HUES6 (cell line): Measurements from ENCODE around the gene SLC17A1.

Source experiments
- H3K27ac ChIP-seq: 2 replicates; pipeline ENCODE4 v1.7.0; 2013; ENCODE audit warnings: low read depth, mild to moderate bottlenecking, low read length, inconsistent platforms
- H3K27me3 ChIP-seq: 2 replicates; pipeline ENCODE4 v1.6.1; 2013; ENCODE audit warnings: low read length; ENCODE audit not compliant: control insufficient read depth, insufficient read depth
- H3K36me3 ChIP-seq: 2 replicates; pipeline ENCODE4 v1.6.1; 2013; ENCODE audit warnings: low read length; ENCODE audit not compliant: control insufficient read depth, insufficient read depth
- H3K4me1 ChIP-seq: 2 replicates; pipeline ENCODE4 v1.6.1; 2013; ENCODE audit warnings: low read length; ENCODE audit not compliant: control insufficient read depth, insufficient read depth
- H3K4me3 ChIP-seq: 2 replicates; pipeline ENCODE4 v1.5.1; 2013; ENCODE audit warnings: low read depth, low read length
- H3K9ac ChIP-seq: one replicate; pipeline ENCODE4 v1.6.1; 2013; ENCODE audit warnings: mild to moderate bottlenecking, low read length
- H3K9me3 ChIP-seq: 2 replicates; pipeline ENCODE4 v1.6.1; 2013; ENCODE audit warnings: low read depth, low read length; ENCODE audit not compliant: control insufficient read depth, insufficient read depth

Gene SLC17A1

DNA sequence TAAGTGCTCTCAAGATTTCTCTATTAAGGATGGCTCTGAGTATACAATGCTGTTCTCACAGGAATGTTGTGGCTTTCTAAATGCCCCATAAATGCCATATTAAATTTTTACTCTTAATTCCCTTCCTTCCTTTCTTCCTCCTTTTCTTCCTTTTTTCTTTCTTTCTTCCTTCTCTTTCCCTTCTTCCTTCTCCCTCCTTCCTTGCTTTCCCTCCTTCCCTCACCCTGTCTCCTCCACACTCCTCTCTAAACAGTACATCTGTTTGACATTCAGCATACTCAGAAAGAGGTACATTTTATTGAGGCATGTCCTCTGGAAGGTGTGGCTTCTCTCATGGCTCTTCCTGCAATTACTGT, 433 bp upstream of the SLC17A1 start:
- Histone ChIP-seq H3K4me1 (no peaks in the 10 kb centered on the region), H3K4me3 (no peak overlapping the region), H3K27ac (no peak overlapping the region), H3K27me3 (no peaks in the 10 kb centered on the region), H3K9me3 (no peaks in the 10 kb centered on the region), H3K9ac (no peak overlapping the region), H3K36me3 (no peaks in the 10 kb centered on the region)

DNA sequence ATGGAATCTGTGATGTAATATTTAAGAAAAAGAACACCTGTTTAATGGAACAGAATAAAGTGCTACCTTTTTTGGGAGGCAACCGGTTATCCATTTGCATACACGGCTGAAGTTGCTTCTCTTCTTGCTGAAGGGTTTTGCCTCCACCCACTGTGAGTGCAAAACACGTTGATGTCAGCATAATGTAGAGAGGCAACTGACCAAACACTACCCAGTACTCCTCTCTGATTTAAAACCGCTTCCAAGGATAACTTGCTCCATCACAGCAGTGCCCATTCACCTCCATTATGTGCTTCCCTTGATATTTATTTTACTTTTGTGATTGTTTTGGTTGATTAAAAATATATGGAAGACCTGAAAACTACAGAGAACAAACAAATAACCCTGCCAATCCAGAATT, 1.4 kb downstream of the SLC17A1 start:
- Histone ChIP-seq H3K27me3 (no peaks in the 10 kb centered on the region), H3K4me3 (no peak overlapping the region), H3K9ac (no peak overlapping the region), H3K9me3 (no peaks in the 10 kb centered on the region), H3K36me3 (no peaks in the 10 kb centered on the region), H3K27ac (no peak overlapping the region), H3K4me1 (no peaks in the 10 kb centered on the region)

DNA sequence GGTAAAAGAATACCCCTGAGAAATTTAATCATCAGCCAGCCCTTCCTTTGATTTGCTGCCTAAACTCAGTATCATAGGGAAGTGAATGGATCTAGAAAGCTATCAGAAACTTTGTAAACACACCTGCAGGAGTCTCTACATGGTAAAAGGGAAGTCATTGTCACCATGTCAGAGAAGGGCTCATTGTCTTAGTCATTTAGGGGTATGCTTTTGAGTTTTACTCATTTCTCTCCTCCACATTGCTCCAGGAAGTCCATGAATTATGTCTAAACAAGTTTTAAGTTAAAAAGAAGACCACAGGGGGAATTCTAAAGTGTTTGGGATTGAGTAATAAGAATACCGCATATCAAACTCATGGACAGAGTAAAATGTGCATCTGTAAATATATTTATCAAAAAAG, 2.5 kb downstream of the SLC17A1 start:
- H3K27me3 ChIP-seq: no peaks in the 10 kb centered on the region
- no peaks in the 10 kb centered on the region for H3K9me3 ChIP-seq
- H3K4me3 ChIP-seq: no peak overlapping the region
- no peaks in the 10 kb centered on the region for H3K4me1 ChIP-seq
- H3K9ac ChIP-seq: no peak overlapping the region
- no peak overlapping the region for H3K27ac ChIP-seq
- H3K36me3 ChIP-seq: no peaks in the 10 kb centered on the region

DNA sequence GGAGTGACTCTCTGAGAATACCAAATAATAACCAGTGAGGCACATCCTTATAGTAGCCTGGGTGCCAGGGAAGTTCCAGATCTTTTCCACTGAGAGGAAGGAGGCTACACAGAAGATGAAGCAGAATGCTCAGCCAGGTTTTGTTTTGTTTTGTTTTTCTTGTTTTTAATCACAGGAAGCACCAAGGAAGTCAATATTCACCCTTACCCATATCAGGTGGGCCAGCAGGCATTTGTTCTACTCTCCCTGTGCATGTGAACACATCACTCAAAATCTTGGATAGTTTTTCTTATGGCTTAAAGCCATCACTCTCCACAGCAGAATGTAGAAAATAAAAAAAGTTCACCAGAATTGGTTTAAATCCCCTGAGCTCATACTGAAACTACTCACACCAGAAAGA, 10.5 kb downstream of the SLC17A1 start:
- Histone ChIP-seq H3K9ac (no peak overlapping the region), H3K27me3 (no peaks in the 10 kb centered on the region), H3K9me3 (no peaks in the 10 kb centered on the region), H3K4me3 (no peak overlapping the region), H3K4me1 (peaks cover 1% of the 10 kb centered on the region; the same call in 1 of the 2 replicates), H3K36me3 (no peaks in the 10 kb centered on the region), H3K27ac (no peak overlapping the region)

DNA sequence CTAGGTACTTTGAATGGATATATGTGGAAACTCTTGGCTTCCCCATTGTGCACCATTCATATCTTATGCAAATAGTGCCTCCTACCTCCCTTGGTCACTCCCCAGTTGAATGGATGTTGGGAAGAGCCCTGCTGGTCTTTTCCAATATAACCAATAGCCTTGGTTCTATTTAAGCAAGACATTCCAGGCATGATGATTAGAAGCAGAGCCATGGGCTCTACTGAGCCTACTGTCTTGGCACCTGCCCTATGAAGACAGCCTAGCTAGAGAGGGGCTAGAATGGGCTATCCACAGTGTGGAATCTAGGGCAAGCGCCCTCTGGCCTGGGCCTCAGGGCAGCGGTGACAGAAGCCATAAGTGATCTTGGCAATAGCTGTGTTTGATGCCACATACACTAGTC, 15.6 kb downstream of the SLC17A1 start:
- H3K4me3 ChIP-seq: no peak overlapping the region
- no peaks in the 10 kb centered on the region for H3K36me3 ChIP-seq
- H3K4me1 ChIP-seq: peaks cover 12% of the 10 kb centered on the region
- no peak overlapping the region for H3K9ac ChIP-seq
- H3K27ac ChIP-seq: no peak overlapping the region
- H3K27me3 ChIP-seq: no peaks in the 10 kb centered on the region
- H3K9me3 ChIP-seq: no peaks in the 10 kb centered on the region

DNA sequence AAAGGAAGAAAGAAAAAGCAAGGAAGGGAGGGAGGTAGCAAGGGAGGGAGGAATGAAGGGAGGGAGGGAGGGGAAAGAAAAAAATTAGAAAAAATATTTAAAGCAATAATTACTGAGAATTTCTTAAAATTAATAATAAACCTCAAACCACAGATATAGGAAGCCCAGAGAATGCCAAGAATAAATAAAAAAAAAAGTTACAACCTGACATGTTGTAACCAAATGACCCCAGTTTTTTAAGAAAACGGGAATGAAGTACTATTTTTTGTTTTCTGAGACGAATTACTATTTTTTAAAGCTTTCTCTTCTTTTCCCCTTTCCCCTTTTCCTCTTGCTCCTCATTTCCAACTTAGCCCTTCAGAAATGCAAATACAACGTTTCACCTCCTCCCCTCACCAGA, 16.7 kb downstream of the SLC17A1 start:
- H3K4me1 ChIP-seq: peaks cover 12% of the 10 kb centered on the region
- no peak overlapping the region for H3K4me3 ChIP-seq
- H3K9me3 ChIP-seq: no peaks in the 10 kb centered on the region
- no peak overlapping the region for H3K27ac ChIP-seq
- H3K9ac ChIP-seq: no peak overlapping the region
- H3K36me3 ChIP-seq: no peaks in the 10 kb centered on the region
- no peaks in the 10 kb centered on the region for H3K27me3 ChIP-seq

DNA sequence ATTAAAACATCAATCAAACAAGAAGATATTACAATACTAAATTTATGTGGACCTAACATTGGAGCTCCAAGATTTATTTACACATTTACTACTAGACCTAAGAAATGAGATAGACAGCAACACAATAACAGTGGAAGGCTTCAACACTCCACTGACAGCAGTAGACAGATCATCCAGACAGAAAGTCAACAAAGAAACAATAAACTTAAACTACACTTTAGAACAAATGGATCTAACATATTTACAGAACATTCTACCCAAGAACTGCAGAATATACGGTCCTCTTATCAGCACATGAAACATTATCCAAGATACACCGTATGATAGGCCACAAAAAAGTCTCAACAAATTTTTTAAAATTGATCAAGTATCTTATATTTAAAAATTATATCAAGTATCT, 27.0 kb downstream of the SLC17A1 start:
- no peaks in the 10 kb centered on the region for H3K9me3 ChIP-seq
- H3K4me3 ChIP-seq: no peak overlapping the region
- no peak overlapping the region for H3K27ac ChIP-seq
- H3K36me3 ChIP-seq: no peaks in the 10 kb centered on the region
- no peaks in the 10 kb centered on the region for H3K27me3 ChIP-seq
- H3K9ac ChIP-seq: no peak overlapping the region
- no peaks in the 10 kb centered on the region; the same call in 1 of the 2 replicates for H3K4me1 ChIP-seq

DNA sequence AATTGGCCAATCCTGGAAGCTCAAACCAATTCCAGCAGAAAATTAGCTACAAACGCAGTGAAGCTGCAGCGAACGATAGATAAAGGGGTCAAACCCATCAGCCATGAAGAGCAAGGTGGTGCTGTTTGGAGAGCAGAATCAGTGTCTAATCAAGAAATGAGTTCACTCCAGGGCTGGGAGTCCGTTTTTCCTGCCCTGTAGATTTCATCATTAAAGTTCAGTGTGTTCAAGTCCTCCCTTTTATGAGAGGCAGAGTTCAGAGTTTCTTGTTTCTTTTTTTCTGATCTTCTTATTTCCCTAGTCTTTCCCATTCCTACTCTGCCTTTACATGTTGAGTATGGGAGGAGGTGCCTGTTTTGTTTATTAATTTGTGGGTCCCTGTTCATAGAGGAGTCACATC, 30.4 kb downstream of the SLC17A1 start:
- Histone ChIP-seq H3K4me1 (no peaks in the 10 kb centered on the region; the same call in 1 of the 2 replicates), H3K9ac (no peak overlapping the region), H3K4me3 (no peak overlapping the region), H3K36me3 (no peaks in the 10 kb centered on the region), H3K9me3 (no peaks in the 10 kb centered on the region), H3K27me3 (no peaks in the 10 kb centered on the region), H3K27ac (no peak overlapping the region)

DNA sequence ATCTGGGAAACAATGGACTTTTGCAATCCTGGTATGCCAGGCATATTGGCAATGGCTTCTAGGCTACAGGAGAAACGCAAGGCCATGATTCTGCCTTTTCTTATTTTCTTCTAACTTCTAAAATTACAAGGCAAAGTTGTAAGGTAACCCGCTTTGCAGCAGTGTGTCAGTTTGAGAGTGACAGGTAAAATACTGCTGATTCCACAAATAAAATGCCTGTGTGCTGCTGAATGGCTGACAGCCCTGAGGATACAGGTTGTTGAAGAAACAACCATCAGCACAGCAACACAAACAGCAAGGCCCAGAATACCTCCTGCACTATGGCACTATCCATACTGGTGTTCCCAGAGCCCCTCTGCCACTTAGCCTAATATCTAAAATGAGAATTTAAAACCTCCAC, 37.1 kb downstream of the SLC17A1 start:
- H3K4me1 ChIP-seq: no peaks in the 10 kb centered on the region
- H3K4me3 ChIP-seq: no peak overlapping the region
- H3K9ac ChIP-seq: no peak overlapping the region
- H3K27ac ChIP-seq: no peak overlapping the region
- no peaks in the 10 kb centered on the region for H3K27me3 ChIP-seq
- no peaks in the 10 kb centered on the region for H3K9me3 ChIP-seq
- no peaks in the 10 kb centered on the region for H3K36me3 ChIP-seq

DNA sequence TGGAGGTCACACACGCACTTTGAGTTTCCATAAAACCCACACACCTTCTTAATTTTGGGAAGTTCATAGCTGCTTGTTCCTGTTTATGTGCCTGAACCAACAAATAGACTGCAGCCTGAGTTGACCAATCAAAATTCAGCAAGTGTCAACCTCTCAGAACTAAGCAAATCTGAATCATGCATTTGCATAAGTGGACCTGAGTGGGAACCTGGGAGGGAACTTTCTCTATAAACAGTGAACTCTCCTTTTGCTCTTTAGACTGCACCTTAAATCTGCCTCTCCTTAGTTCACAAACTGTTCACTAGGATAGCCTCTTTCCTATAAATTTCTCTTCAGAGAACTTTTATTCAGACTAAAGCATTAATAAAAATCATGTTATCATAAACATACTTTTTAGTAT, 37.9 kb downstream of the SLC17A1 start:
- H3K4me1 ChIP-seq: no peaks in the 10 kb centered on the region
- no peaks in the 10 kb centered on the region for H3K27me3 ChIP-seq
- H3K9me3 ChIP-seq: no peaks in the 10 kb centered on the region
- no peak overlapping the region for H3K4me3 ChIP-seq
- H3K36me3 ChIP-seq: no peaks in the 10 kb centered on the region
- no peak overlapping the region for H3K27ac ChIP-seq
- H3K9ac ChIP-seq: no peak overlapping the region

DNA sequence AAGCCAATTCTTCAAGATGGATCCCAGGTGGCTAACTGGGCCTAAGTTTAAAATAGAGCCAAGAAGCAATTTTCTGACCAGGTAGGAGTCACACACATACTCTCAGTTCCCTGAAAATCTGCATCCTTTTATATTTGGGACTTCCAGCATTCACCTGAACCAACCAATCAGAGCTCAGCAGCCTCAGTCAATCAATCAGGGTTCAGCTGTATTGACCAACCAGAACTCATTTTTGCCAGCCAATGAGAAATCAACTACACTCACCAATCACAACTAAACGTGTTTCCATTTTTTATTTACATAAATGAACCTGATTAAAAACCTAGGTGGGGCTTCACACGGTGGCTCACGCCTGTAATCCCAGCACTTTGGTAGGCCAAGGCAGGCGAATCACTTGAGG, 39.8 kb downstream of the SLC17A1 start:
- no peaks in the 10 kb centered on the region for H3K4me1 ChIP-seq
- H3K9me3 ChIP-seq: no peaks in the 10 kb centered on the region
- no peak overlapping the region for H3K9ac ChIP-seq
- H3K27ac ChIP-seq: no peak overlapping the region
- H3K4me3 ChIP-seq: no peak overlapping the region
- no peaks in the 10 kb centered on the region for H3K36me3 ChIP-seq
- H3K27me3 ChIP-seq: no peaks in the 10 kb centered on the region

DNA sequence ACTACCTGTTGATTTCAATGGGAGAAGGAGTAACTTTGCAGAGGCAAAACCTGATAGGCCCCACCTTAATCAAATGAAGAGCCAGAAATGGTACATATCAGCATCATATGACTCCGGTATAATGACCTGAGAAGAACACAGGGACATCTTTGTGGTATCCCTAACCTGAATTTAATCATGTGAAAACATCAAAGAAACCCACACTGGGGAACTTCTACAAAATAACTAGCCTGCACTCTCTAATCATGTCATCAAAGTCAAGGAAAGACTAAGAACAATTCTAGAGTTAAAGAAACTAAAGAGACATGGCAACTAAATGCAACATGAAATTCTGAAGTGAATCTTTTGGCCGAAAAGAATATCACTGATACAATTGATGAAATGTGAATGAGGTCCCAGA, 42.4 kb downstream of the SLC17A1 start:
- no peaks in the 10 kb centered on the region for H3K27me3 ChIP-seq
- no peak overlapping the region for H3K4me3 ChIP-seq
- no peak overlapping the region for H3K9ac ChIP-seq
- H3K27ac ChIP-seq: no peak overlapping the region
- no peaks in the 10 kb centered on the region for H3K36me3 ChIP-seq
- H3K9me3 ChIP-seq: no peaks in the 10 kb centered on the region
- H3K4me1 ChIP-seq: no peaks in the 10 kb centered on the region
